Pancreas (tissue), 10 donors: ENCODE measurements around the gene GH1. TPM values are rescaled to one million over a fixed set of nuclear protein-coding genes. Genes with fewer than 3 reads are reported as not detected.

Experiments
- ATAC-seq, 4 donors: fragments of 200-7000 bp; cut with Tn5 transposase; one replicate each; pipeline versions ENCODE4 v1.8.0 to v1.9.1; 2020; ENCODE audit warnings: mild to moderate bottlenecking in 4 of 4, moderate library complexity in 4 of 4
- DNase-seq, 6 donors: peaks; one replicate each; pipeline ENCODE4 v3.0.0-alpha.2; 2020
- FAIRE-seq: peaks from 2 replicates; lab custom pipeline; 2012; peaks lifted over from hg19 to GRCh38; lab: Jason Lieb, UNC
- H3K27ac ChIP-seq, 4 donors: fragments of 200-600 bp; sonication (generic); 1 replicate in 3 of 4; 2 replicates in 1 of 4; pipeline versions ENCODE4 v1.5.0 to v1.8.0; 2020
- H3K27me3 ChIP-seq, 4 donors: fragments of 200-600 bp; one replicate each; pipeline ENCODE4 v1.8.0; 2021
- H3K36me3 ChIP-seq, 3 donors: fragments of 200-600 bp; sonication (generic) in 1 of 3; one replicate each; pipeline versions ENCODE4 v1.5.0 to v1.8.0; 2020 to 2021
- H3K4me1 ChIP-seq, 3 donors: fragments of 200-600 bp; one replicate each; pipeline ENCODE4 v1.8.0; 2021
- H3K4me3 ChIP-seq, 4 donors: fragments of 200-600 bp; sonication (generic) in 2 of 4; one replicate each; pipeline versions ENCODE4 v1.5.0 to v1.8.0; 2020 to 2021
- H3K9me3 ChIP-seq, 4 donors: fragments of 200-600 bp; one replicate each; pipeline ENCODE4 v1.8.0; 2021
- WGBS, 2 donors: extraction: QIAGEN DNeasy Blood & Tissue Kit; methylation state at CpG; one replicate each; pipeline ENCODE4 v1.1.7; 2013; 5-methylcytosine and 5-hydroxymethylcytosine counted together
- intact Hi-C, 3 donors: fragments of 100-400 bp; cut with DNase I; formaldehyde crosslinking; loops; one replicate each; pipeline versions ENCODE4 v1.11.1 to v1.14.2; 2022
- polyA plus RNA-seq, 2 donors: library from polyadenylated mRNA; stranded (reverse); fragments of 200-250 nt; gene quantifications; one replicate each; pipeline ENCODE4 v1.2.3, GENCODE V29; 2013
- total RNA-seq, 6 donors: library from RNA; stranded (reverse); fragmentation: NEBNext Ultra II Directional in 4 of 6; extraction: Animal tissue kit (Norgen Biotek cat#: 25700) in 4 of 6; gene quantifications; one replicate each; pipeline versions ENCODE4 v1.2.1 to v1.2.4, GENCODE V29; 2021 to 2023
- TF ChIP-seq, protein P1 (sequence below), 4 donors: fragments of 200-600 bp; sonication (generic) in 3 of 4; IDR thresholded peaks; one replicate each; pipeline versions ENCODE4 v1.5.0 to v1.8.0; 2021; ENCODE audit warnings: antibody characterized with exemption in 4 of 4
- donor health status: healthy with polysubstance abuse.
- donor health status: DM: no; HTN: no; CAD: no; lungs with moderate emphysema.
- donor health status: DM: no; HTN: no; CAD: no.
- donor health status: control.
- donor health status: control.
- donor health status: Bipolar disorder and iron deficiency.
- donor health status: DM: yes; HTN: yes; CAD: no.
- donor health status: DM: no; HTN: no; CAD: no.
- donor health status: DM: no; HTN: no; CAD: no.
- donor health status: DM: yes; HTN: yes; CAD: no.

The GH1 gene
- total and polyA plus RNA-seq, 8 donors, result not detected

- DNase-seq (no peak), ATAC-seq (no peak)
- intact Hi-C loops, result no loop called here
These were observed 37.2 kb upstream of the GH1 start for GRCh38 chr17:63955791-63956190.

DNA sequence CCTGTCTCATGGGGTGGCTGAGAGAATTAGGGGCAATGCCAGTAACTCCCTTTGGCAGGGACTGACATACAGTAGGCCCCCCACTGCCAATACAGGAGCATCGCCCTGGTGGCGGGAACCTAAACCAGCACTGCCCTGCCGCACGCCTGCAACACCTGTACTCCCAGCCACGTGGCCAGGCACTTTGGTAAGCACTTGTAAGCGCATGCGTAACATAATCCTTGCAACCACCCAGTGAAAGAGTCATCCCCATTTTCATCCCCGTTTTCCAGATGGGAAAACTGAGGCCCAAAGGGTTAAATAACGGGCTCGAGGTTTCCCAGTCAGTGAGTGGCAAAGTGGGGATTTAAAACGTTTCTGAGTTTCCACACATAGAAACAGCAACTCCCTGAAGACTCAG lies 36.6 kb upstream of the GH1 start:
- H3K9me3 ChIP-seq, result no peaks in the 10 kb centered on the region
- H3K27me3 ChIP-seq, result no peaks in the 10 kb centered on the region
- no peaks in the 10 kb centered on the region for H3K4me1 ChIP-seq
- intact Hi-C loops, result no loop called here
- 68 to 78% methylated on average over 11 of the region's 11 CpGs for whole genome bisulfite sequencing, 2 donors
- FAIRE-seq (no peak), ATAC-seq (no peak), DNase-seq (no peak)
- TF ChIP-seq, protein P1, sequence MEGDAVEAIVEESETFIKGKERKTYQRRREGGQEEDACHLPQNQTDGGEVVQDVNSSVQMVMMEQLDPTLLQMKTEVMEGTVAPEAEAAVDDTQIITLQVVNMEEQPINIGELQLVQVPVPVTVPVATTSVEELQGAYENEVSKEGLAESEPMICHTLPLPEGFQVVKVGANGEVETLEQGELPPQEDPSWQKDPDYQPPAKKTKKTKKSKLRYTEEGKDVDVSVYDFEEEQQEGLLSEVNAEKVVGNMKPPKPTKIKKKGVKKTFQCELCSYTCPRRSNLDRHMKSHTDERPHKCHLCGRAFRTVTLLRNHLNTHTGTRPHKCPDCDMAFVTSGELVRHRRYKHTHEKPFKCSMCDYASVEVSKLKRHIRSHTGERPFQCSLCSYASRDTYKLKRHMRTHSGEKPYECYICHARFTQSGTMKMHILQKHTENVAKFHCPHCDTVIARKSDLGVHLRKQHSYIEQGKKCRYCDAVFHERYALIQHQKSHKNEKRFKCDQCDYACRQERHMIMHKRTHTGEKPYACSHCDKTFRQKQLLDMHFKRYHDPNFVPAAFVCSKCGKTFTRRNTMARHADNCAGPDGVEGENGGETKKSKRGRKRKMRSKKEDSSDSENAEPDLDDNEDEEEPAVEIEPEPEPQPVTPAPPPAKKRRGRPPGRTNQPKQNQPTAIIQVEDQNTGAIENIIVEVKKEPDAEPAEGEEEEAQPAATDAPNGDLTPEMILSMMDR (IDR thresholded peaks at IDR 0.05), result no peak
- H3K27ac ChIP-seq, result no peak overlapping the region
- no peak overlapping the region for H3K4me3 ChIP-seq
- no peaks in the 10 kb centered on the region for H3K36me3 ChIP-seq

More at GRCh38 chr17:63955791-63956190, 37.2 kb upstream of the GH1 start:
- Histone ChIP-seq H3K27me3 (no peaks in the 10 kb centered on the region), H3K36me3 (no peaks in the 10 kb centered on the region), H3K27ac (no peak overlapping the region), H3K4me1 (no peaks in the 10 kb centered on the region), H3K4me3 (no peak overlapping the region), H3K9me3 (no peaks in the 10 kb centered on the region)
- no peak for FAIRE-seq
- 80 to 86% methylated on average over 4 of the region's 4 CpGs for WGBS, 2 donors
- TF ChIP-seq, protein P1 (IDR thresholded peaks at IDR 0.05), result no peak

DNA sequence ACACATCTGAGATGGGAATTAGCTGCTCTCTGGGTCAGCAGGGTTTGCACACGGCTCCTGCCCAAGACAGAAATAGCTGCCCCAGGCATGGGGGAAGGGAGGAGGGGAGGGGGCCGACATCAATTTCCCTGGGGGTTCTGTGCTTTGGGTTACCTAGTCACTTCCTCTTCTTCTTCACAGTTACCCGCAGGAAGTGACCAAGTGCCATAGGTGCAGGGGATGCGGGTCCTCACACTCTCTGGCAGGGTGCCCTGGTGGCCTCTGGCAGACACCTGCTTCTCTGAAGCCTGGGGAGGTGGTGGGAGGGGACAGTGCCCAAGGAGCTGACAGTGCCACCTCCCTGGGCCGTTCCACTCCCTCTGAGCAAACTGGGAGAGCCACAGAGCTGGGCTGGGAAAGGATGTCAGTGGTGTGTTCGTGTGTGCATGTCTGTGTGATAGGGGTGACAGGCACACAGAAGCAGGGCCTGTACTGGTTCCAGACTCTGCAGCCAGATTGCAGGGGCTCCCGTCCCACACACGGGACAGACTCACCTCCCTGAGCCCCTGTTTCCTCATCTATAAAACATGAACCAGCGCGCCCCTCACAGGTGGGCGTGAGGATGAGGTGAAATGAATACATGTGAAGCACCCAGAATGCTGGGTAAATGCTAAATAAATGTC lies 35.9 kb upstream of the GH1 start:
- DNase-seq (no peak), ATAC-seq (no peak), FAIRE-seq (no peak)
- TF ChIP-seq, protein P1 (IDR thresholded peaks at IDR 0.05), result no peak
- no peak overlapping the region for H3K27ac ChIP-seq
- intact Hi-C loops, result no loop called here
- no peaks in the 10 kb centered on the region for H3K27me3 ChIP-seq
- no peak overlapping the region for H3K4me3 ChIP-seq
- no peaks in the 10 kb centered on the region for H3K36me3 ChIP-seq
- H3K9me3 ChIP-seq, result no peaks in the 10 kb centered on the region
- 57 to 65% methylated on average over 10 to 11 of the region's 11 CpGs for WGBS, 2 donors
- H3K4me1 ChIP-seq, result no peaks in the 10 kb centered on the region

DNA sequence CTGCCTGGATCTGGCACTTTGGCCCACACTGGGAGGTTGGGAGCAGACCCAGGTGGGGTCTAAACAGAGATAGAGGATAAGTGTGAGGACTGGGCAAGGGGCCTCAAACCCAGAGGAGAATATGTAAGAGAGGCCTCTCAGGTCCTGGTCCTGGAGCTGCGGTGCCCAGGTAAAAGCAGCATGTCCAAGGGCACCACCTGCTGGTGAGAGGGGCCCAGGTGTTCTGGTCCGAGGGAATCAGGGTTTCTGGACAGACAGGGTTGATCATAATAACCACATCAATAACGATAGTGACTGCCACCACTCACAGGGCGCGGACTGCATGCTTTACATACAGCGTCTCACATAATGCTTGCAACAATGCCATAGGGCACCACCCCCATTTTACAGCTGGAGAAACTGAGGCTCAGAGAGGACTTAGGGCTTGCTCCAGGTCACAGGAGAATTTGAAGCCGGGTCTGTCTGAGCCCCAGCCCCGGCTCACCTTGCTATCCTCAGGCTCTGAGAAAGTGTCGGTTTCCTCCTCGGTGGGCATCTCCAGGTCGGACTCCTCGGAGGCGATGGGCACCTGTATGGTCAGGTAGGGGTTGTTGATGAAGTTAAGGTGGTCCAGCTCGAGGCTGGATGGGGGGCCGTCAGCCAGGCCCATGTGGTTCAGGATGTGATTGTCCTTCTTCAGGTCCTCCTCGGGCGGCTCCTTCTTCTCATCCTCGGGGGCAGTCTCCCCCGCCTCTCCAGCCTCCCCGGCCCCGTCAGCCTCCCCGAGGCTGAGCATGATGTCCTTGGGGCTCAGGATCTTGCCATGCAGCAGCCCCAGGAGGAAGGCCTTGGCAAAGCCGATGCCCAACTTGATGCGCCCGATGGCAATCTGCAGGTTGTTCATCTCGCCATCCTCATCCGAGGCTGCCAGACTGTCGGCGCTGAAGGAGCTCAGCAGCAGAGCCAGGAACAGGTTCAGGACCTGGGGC lies 32.6 kb upstream of the GH1 start:
- 59 to 69% methylated on average over 29 of the region's 29 CpGs for WGBS, 2 donors
- no peaks in the 10 kb centered on the region for H3K4me1 ChIP-seq
- no peaks in the 10 kb centered on the region for H3K9me3 ChIP-seq
- peak; percentile 51 to 80 (median 72) for ATAC-seq
- H3K27ac ChIP-seq, result no peak overlapping the region
- FAIRE-seq, result no peak
- peak; percentile 38 to 85 (median 68) for DNase-seq
- H3K27me3 ChIP-seq, result no peaks in the 10 kb centered on the region
- no peaks in the 10 kb centered on the region for H3K36me3 ChIP-seq
- TF ChIP-seq, protein P1 (IDR thresholded peaks at IDR 0.05), result peak; percentile 17 to 46 (median 36)
- intact Hi-C loops, result no loop called here
- no peak overlapping the region for H3K4me3 ChIP-seq
